Endodermal cell (in vitro differentiated cells): Measurements from ENCODE around the gene VAV1. TPM values are rescaled to one million over a fixed set of nuclear protein-coding genes. Genes with fewer than 3 reads are reported as not detected.

Source experiments
- DNase-seq: peaks from one replicate; pipeline ENCODE4 v3.0.0-alpha.2; 2017
- H3K27ac ChIP-seq: 2 replicates; pipeline ENCODE4 v1.5.1; 2013; ENCODE audit warnings: mild to moderate bottlenecking, low read depth, low read length, moderate library complexity
- H3K27me3 ChIP-seq: 2 replicates; pipeline ENCODE4 v1.6.1; 2013; ENCODE audit warnings: mild to moderate bottlenecking, low read length, moderate library complexity; ENCODE audit not compliant: insufficient read depth, control insufficient read depth, poor library complexity, severe bottlenecking
- H3K36me3 ChIP-seq: 2 replicates; pipeline ENCODE4 v1.7.0; 2013; ENCODE audit warnings: mild to moderate bottlenecking, low read length, moderate library complexity; ENCODE audit not compliant: control insufficient read depth, insufficient read depth
- H3K4me1 ChIP-seq: one replicate; pipeline ENCODE4 v1.7.0; 2013; ENCODE audit warnings: low read length; ENCODE audit not compliant: control insufficient read depth, insufficient read depth
- H3K4me3 ChIP-seq: 2 replicates; pipeline ENCODE4 v1.5.1; 2013; ENCODE audit warnings: mild to moderate bottlenecking, low read length, moderate library complexity
- H3K9ac ChIP-seq: 2 replicates; pipeline ENCODE4 v1.6.1; 2013; ENCODE audit warnings: mild to moderate bottlenecking, low read length, moderate library complexity; ENCODE audit not compliant: poor library complexity, severe bottlenecking; ENCODE audit errors: extremely low read depth
- H3K9me3 ChIP-seq: 2 replicates; pipeline ENCODE4 v1.6.1; 2013; ENCODE audit warnings: mild to moderate bottlenecking, low read length, moderate library complexity; ENCODE audit not compliant: control insufficient read depth
- H3K27ac Mint-ChIP-seq: 2 replicates; pipeline ENCODE4 v1.8.0; 2020; ENCODE audit warnings: mixed read lengths
- H3K27me3 Mint-ChIP-seq: 2 replicates; pipeline ENCODE4 v1.8.0; 2021; ENCODE audit warnings: mild to moderate bottlenecking, mixed read lengths; ENCODE audit not compliant: insufficient read depth
- H3K36me3 Mint-ChIP-seq: 2 replicates; pipeline ENCODE4 v1.8.0; 2020; ENCODE audit warnings: low read depth, mixed read lengths
- H3K4me1 Mint-ChIP-seq: 2 replicates; pipeline ENCODE4 v1.8.0; 2020; ENCODE audit warnings: mixed read lengths
- H3K4me3 Mint-ChIP-seq: 2 replicates; pipeline ENCODE4 v1.8.0; 2020; ENCODE audit warnings: mild to moderate bottlenecking, moderate library complexity, mixed read lengths
- H3K9me3 Mint-ChIP-seq: 2 replicates; pipeline ENCODE4 v1.8.0; 2020; ENCODE audit warnings: mild to moderate bottlenecking, mixed read lengths
- CTCF ChIP-seq: fragments of 200-600 bp; sonication (generic); conservative IDR thresholded peaks from 2 replicates; pipeline ENCODE4 v1.5.0; 2021; ENCODE audit warnings: antibody characterized with exemption, mild to moderate bottlenecking
- WGBS, 2 experiments: methylation state at CpG; one replicate each; pipeline versions ENCODE4 v1.1.5 to v1.1.7; 2013; ENCODE audit warnings: missing lambda C conversion rate in 2 of 2, mixed read lengths in 1 of 2; ENCODE audit not compliant: insufficient coverage in 1 of 2, insufficient read length in 1 of 2; 5-methylcytosine and 5-hydroxymethylcytosine counted together
- total RNA-seq, 2 donors: library from RNA; stranded (reverse); fragmentation: NEBNext Ultra II Directional in 1 of 2; extraction: Animal tissue kit (Norgen Biotek cat#: 25700) in 1 of 2; gene quantifications; 2 replicates in 1 of 2; 3 replicates in 1 of 2; pipeline ENCODE4 v1.2.1, GENCODE V29; 2021

The VAV1 gene
- total RNA-seq, 2 donors from 2014 or later = not detected

DNA sequence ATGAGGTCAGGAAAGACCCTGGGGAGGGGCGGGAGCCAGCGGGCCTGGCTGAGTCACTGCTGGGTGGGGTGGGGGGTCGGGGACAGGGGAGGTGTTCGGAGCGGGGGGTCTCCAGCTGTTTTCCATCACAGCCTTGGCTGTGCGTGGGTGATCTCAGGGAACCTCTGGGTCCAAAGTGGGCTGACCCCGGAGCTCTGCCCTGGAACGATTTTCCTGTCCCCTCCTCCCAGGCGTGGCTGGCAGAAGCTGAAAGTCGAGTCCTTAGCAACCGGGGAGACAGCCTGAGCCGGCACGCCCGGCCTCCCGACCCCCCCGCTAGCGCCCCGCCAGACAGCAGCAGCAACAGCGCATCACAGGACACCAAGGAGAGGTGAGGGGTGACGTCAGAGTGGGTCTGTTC, 22.4 kb upstream of the VAV1 start:
- Mint-ChIP-seq H3K4me1 (peaks cover 2% of the 10 kb centered on the region), H3K36me3 (peaks cover 69% of the 10 kb centered on the region), H3K27me3 (no peaks in the 10 kb centered on the region), H3K4me3 (no peak overlapping the region), H3K27ac (no peak overlapping the region), H3K9me3 (no peaks in the 10 kb centered on the region)
- Histone ChIP-seq H3K4me1 (no peaks in the 10 kb centered on the region), H3K36me3 (peaks cover 80% of the 10 kb centered on the region), H3K9ac (no peak overlapping the region), H3K27ac (no peak overlapping the region), H3K4me3 (no peak overlapping the region), H3K9me3 (no peaks in the 10 kb centered on the region), H3K27me3 (no peaks in the 10 kb centered on the region)
- TF ChIP-seq CTCF = no peak
- DNase-seq = no peak
- WGBS, 2 experiments = 96% methylated on average over 12 to 18 of the region's 20 CpGs

DNA sequence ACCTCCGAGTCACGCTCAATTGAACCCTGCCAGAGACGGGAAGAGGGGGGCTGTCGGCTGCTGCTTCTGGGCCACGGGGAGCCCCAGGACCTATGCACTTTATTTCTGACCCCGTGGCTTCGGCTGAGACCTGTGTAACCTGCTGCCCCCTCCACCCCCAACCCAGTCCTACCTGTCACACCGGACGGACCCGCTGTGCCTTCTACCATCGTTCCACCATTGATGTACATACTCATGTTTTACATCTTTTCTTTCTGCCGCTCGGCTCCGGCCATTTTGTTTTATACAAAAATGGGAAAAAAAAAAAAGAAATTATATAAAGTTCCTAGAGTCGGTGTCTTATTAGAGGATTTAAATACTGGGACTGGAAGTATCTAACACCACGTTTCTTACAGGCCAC, 21.3 kb upstream of the VAV1 start:
- DNase-seq = no peak
- Histone ChIP-seq H3K9me3 (no peaks in the 10 kb centered on the region), H3K4me1 (no peaks in the 10 kb centered on the region), H3K27ac (no peak overlapping the region), H3K36me3 (peaks cover 72% of the 10 kb centered on the region), H3K4me3 (no peak overlapping the region), H3K9ac (no peak overlapping the region), H3K27me3 (no peaks in the 10 kb centered on the region)
- Mint-ChIP-seq H3K9me3 (no peaks in the 10 kb centered on the region), H3K27me3 (no peaks in the 10 kb centered on the region), H3K4me3 (no peak overlapping the region), H3K4me1 (peaks cover 2% of the 10 kb centered on the region), H3K36me3 (peaks cover 63% of the 10 kb centered on the region), H3K27ac (peak overlapping the region; percentile 17)
- no peak for TF ChIP-seq CTCF
- WGBS, 2 experiments = 94 to 96% methylated on average over 7 to 15 of the region's 16 CpGs

DNA sequence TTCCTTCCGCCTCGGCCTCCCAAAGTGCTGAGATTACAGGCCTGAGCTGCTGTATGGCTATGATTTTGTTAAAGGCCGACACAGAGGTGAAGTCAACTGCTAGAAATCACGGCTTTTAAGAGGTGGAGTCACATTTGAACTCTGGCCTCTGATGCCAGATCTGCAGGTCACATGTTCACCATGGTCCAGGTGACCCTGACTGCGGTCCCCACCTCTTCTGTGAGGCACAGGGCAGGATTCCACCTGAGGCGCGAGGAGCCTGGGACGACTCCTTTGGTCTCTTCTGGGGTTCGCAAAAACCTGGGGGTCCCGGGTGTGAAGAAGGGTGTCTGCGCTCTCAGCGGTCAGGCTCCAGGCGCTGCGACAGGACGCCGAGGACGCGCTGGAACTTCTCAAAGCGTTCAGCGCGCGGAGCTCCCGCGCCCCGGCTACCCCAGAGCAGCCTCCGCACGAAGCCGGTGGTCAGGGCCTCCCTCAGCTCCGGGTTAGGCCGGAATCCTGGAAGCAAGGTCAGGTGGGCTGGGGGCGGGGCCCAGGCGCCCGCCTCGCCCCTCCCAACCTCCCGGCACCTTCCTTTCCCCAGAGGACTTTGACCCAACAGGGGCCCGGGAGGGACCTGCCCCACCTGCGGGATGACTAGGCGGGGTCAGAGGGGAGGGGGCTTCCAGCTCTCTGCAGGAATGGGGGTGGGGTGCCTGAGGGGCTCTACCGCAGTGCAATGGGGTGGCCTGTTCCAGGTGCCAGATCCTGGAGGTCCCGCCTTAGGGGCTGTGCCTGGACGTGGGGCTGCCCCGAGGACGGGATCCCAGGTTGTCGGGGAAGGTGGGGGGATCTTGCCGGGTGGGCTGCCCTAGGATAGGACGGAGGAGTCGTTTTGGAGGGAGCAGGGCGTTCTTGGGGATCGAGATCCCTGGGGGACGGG, 20.0 kb upstream of the VAV1 start:
- H3K9ac ChIP-seq = no peak overlapping the region
- no peaks in the 10 kb centered on the region for H3K4me1 ChIP-seq
- no peaks in the 10 kb centered on the region for H3K27me3 Mint-ChIP-seq
- peaks cover 60% of the 10 kb centered on the region for H3K36me3 ChIP-seq
- no peaks in the 10 kb centered on the region for H3K9me3 Mint-ChIP-seq
- H3K4me3 ChIP-seq = no peak overlapping the region
- H3K27me3 ChIP-seq = no peaks in the 10 kb centered on the region
- H3K4me1 Mint-ChIP-seq = peaks cover 2% of the 10 kb centered on the region
- no peak for TF ChIP-seq CTCF
- peak; percentile 95 for DNase-seq
- H3K4me3 Mint-ChIP-seq = peak overlapping the region; percentile 65
- WGBS, 2 experiments = 84 to 87% methylated on average over 33 to 50 of the region's 50 CpGs
- no peak overlapping the region for H3K27ac ChIP-seq
- no peaks in the 10 kb centered on the region for H3K9me3 ChIP-seq
- peak overlapping the region; percentile 98 for H3K27ac Mint-ChIP-seq
- H3K36me3 Mint-ChIP-seq = peaks cover 56% of the 10 kb centered on the region
